HG03457 (cell line): ENCODE measurements around the gene ZC3HAV1.
"Not testable (repeated sequence)": the region's sequence is repeated elsewhere in the genome, so short reads cannot be mapped to it uniquely, and the experiment has no call there.

ENCODE experiments used
- ATAC-seq: cut with Tn5 transposase; IDR thresholded peaks from one replicate; pipeline ENCODE4 v1.9.1; 2021; ENCODE audit warnings: moderate number of reproducible peaks; ENCODE audit not compliant: unreplicated experiment

The ZC3HAV1 gene

DNA sequence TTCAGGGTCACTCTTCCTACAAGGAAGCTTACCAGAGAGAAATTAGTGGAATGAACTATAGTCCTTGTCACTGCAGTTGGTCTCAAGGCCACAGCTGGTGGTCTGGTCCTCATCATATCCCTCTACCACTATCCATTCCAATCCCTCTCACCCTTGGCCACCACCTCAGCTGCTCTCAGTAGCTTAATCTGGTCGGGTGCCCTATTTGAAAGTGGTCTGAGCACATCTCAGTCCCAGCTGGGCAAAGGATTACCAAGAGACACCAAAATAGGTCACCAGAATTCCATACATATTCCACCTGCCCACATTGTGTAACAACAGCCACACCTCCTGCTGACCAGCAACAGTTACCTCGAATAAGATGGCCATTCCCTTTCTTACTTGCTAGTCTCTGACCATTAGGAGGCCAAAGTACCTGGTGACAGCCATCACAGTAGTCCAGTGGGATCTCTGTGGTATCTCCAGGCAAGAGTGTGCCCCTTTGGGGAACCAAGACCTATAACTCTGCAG is 3.3 kb upstream of the ZC3HAV1 start:
- ATAC-seq, result no peak

DNA sequence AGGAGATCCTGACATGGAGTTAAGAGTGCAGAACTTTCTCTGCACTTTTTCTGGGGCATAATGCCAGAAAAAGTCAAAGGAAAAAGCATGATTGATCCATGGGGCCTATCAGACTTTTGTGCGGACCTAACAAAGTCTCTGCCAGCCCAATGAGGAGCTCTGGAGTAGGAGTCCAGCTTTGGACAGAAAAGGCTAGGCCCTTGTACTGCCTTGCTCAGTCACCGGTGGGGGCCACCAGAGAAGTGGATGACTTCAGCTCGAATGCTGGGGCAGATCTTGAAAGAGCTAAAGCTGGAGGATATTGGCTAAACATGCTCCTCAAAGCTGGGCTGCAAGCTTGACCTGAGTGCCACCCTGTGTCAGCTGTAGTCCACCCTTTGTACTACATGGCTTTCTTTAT is 2.8 kb upstream of the ZC3HAV1 start:
- no peak for ATAC-seq

DNA sequence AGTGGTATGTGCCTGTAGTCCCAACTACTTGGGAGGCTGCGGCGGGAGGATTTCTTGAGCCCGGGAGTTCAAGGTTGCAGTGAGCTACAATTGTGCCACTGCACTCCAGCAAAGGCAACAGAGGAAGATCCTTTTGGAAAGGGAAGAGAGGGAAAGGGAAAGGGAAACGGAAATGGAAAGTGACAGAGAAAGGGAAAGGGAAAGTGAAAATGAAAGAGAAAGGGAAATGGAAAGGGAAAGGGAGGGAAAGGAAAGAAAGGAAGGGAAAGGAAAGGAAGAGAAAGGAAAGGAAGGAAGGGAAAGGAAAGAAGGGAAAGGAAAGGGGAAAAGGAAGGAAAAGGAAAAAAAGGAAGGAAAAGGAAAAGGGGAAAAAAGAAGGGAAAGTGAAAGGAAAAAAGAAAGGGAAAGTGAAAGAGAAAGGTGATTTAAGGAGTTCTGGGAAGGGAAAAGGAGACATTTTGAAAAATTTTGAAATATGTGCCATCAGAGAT is 2.3 kb upstream of the ZC3HAV1 start:
- ATAC-seq, result no peak

DNA sequence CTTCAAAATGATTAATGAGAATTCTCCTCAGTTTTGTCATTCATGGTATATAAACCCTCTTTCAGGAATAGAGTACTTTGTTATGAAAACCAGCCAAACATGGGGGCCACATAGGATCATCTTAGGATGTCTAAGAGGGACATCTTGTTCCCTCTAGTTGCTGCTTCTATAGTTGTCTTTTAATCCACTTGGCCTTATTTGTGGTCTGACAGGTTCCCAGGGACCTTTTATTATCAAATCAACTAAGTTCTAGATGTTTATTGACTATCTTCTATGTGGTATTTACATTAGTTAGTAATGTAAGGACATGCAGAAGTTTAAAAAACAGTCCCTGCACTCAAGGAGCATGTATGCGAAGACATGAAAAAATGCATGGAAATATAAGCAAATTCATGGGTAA is 1.6 kb upstream of the ZC3HAV1 start:
- no peak for ATAC-seq

DNA sequence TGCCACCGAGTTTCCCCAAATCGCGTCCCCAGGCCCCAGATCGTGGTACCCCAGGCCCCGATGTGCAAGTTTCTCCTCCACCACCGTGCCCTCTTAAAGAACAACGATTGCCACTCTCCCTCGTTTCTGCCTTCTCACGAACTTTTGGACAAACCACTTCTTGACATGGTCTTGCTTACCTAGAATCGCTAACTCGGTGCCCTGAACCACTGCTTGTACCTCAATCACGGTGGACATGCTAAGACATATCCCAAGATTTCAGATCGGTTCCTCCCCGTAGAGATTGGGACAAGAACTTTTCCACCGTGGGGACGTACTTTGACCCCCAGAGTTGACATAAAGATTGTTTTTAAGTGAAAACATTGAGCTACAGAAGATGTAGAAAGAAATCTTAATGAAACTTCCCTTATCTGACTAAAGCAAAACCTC is 477 bp upstream of the ZC3HAV1 start:
- ATAC-seq, result peak; percentile 3

DNA sequence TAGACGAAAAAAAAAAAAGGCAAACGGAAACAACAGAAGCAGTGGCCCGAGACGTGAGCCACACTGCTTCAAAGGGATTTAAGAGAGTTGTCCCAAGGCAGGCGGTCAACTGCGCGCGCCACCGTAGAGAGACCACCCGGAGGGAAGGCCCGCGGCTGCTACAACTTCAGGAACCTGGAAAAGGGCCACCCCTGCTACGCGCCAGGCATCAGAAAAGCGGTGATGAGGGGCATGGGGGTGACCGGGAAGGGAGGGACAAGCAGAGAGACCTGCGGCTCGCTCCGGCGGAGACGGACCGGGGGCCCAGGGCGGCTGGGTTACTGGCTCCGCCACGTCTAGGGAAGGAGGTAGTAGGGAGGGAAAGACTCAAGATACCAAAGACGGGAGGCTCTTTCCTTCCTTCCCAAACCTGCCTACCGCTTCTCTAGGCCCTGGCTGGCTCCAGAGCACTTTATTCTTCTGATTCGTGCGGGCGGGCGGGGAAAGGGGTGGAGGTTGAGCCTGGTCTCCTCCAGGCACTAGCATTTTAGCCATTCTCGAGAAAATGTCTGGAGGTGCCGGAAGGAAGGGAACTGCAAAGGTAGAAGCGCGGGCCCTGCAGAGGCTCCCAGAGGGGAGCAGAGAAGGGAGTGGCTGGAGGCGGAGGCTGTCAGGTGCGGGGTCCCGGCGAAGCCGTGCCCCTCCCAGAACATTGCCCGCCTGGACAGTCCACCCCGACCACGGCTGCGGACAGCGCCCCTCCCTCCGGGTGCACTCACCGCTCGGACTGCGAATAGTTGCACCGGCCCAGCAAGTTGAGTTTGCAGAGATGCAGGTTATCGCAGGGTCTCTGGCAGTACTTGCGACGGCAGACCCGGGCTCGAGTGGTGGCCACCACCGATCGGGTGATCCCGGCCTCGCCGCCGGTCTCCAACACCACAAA is 993 bp downstream of the ZC3HAV1 start:
- ATAC-seq, result peak; percentile 2

GRCh38 chr7:139106959-139107358 is 2.6 kb downstream of the ZC3HAV1 start:
- no peak for ATAC-seq

DNA sequence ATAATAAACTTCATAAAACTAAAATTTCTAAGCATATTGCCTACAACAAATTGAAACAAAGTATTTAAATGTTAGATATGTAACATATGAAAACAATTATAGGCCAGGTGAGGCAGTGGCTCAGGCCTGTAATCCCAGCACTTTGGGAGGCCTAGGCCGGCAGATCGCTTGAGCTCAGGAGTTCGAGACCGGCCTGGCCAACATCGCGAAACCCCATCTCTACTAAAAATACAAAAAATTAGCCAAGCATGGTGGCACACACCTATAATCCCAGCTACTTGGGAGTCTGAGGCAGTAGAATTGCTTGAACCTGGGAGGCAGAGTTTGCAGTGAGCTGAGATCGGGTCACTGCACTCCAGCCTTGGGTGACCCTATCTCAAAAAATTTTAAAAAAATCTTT is 3.3 kb downstream of the ZC3HAV1 start:
- not testable (repeated sequence) for ATAC-seq

DNA sequence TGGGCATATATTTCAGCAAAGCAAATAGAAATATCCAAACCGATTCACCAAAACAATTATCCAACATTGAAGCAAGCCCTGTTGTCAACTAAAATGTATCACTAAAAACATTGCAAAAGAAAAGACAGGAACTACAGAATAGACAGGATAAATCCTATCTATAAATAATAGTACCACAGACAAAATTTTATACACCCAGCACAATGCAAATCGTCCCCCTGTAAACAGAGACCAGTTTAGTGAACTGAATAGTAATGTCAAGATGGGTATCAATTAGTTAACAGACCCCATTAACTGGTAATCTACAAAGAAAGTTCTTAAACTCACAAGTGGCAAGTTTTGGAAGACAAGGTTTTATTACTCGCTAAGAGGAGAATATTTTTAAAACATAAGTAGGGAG is 4.0 kb downstream of the ZC3HAV1 start:
- no peak for ATAC-seq

GRCh38 chr7:139104091-139104450 is 5.4 kb downstream of the ZC3HAV1 start:
- no peak for ATAC-seq

- ATAC-seq, result no peak
Observed at GRCh38 chr7:139103057-139103815, 6.3 kb downstream of the ZC3HAV1 start.

DNA sequence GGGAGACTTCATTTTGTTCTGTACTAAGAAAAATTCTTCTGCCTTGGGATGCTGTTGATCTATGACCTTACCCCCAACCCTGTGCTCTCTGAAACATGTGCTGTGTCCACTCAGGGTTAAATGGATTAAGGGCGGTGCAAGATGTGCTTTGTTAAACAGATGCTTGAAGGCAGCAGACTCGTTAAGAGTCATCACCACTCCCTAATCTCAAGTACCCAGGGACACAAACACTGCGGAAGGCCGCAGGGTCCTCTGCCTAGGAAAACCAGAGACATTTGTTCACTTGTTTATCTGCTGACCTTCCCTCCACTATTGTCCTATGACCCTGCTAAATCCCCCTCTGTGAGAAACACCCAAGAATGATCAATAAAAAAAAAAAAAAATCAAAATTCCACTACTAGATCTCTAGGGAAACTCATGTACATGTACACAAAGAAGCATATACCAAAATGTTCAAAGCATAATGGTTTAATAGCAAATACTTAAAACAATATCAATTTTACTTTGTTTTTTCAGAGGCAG is 7.8 kb downstream of the ZC3HAV1 start:
- ATAC-seq, result not testable (repeated sequence)

GRCh38 chr7:139099172-139099947 is 10.2 kb downstream of the ZC3HAV1 start:
- no peak for ATAC-seq

- ATAC-seq, result peak; percentile 97
Observed at GRCh38 chr7:139095194-139095659, 14.3 kb downstream of the ZC3HAV1 start.

DNA sequence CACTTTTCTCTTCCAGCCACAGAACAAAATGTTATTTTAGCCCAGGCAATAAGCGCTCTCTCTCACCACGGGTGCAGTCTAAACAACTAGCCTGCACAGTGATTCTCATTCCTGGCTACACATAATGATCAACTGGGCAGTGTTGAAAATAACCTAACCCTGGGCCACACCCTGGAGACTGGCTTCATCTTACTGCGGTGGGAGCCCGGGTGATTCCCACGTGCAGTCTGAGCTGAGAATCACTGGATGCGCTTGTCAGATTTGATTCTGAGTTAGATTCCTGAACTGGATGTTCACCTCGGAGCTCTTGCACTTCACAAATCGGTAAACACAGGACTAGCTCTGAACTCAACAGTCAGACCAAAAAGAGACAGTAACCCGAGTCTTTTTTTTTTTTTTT is 14.9 kb downstream of the ZC3HAV1 start:
- peak; percentile 20 for ATAC-seq

- no peak for ATAC-seq
Observed at GRCh38 chr7:139094030-139094429, 15.5 kb downstream of the ZC3HAV1 start.

- not testable (repeated sequence) for ATAC-seq
Observed at GRCh38 chr7:139093512-139093911, 16.0 kb downstream of the ZC3HAV1 start.

GRCh38 chr7:139092090-139092796 is 17.3 kb downstream of the ZC3HAV1 start:
- no peak for ATAC-seq

- no peak for ATAC-seq
Observed at GRCh38 chr7:139091677-139091996, 17.9 kb downstream of the ZC3HAV1 start.

GRCh38 chr7:139089118-139089517 is 20.4 kb downstream of the ZC3HAV1 start:
- no peak for ATAC-seq
